Stromal cell of bone marrow (primary cell): ENCODE results near the gene BCL6B.

Experiments
- DNase-seq: peaks from one replicate; pipeline ENCODE4 v3.0.0-alpha.2; 2012; ENCODE audit warnings: low read depth

The BCL6B gene

DNA sequence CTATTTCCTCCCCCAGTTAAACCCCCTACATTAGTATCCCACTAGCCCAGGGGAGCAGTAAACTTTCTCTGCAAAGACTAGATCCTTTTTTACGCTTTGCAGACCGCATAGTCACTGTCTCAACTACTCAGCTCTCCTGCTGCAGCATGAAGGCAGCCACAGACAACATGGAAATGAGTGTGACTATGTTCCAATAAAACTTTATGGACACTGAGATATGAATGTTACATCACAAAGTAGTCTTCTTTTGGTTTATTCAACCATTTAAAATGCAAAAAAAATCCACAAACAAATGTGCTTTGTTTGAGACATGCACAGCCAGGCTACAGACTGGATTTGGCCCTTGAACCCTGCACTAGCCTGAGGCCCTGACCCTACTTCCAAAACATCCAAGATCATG is 12.3 kb upstream of the BCL6B start:
- DNase-seq: no peak

DNA sequence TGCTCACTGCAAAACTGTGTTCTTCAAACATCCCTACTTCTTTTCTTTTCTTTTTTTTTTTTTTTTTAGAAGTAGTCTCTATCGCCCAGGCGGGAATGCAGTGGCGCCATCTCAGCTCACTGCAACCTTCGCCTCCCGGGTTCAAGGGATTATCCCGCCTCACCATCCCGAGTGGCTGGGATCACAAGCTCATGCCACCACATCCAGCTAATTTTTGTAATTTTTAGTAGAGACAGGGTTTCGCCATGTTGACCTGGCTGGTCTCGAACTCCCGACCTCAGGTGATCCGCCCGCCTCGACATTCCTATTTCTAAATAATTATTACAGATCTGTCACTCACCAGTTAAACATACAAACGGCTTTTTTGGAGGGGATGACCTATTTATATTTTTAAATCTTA is 11.4 kb upstream of the BCL6B start:
- no peak for DNase-seq

DNA sequence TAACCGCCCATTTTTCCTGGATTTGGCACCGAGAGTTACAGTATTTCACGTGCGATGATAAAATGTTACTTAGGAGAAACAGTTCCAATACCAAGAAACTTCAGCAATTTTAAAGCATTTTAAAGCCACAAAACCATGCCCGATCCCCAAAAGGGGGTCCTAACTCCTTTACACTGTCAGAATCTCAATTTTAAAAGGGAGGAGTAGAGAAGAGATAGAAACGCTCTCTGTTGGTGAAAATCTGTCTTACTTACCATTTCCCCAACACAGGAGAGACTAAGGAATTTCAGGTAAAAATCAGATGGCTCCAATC is 11.0 kb upstream of the BCL6B start:
- DNase-seq: no peak

DNA sequence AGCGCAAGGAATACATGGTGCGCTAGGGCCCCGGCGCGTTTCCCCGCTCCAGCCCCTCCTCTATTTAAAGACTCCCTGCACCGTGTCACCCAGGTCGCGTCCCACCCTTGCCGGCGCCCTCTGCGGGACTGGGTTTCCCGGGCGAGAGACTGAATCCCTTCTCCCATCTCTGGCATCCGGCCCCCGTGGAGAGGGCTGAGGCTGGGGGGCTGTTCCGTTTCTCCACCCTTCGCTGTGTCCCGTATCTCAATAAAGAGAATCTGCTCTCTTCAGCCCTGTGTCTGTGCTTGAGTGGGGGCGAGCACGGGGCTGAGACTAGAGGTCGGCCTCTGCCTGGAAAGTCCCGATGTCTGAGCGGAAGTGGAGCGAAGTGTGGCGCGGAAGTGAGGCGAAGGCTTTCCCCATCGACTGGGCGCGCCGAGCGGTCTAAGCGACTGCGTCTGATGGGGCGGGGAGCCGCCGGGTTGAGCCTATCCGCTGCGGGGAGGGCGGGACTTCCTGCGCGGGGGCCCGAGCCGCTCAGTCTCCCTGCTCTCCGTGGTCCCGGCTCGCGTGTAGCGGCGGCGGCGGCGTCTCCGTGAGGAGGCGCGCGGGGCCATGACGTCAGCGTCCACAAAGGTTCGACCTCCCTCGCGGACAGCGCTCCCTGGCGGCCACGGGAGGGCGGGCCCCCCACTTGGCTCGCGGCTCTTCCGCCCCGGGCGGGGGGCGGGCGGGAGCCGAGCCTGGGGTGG is 8.4 kb upstream of the BCL6B start:
- peak; percentile 94 for DNase-seq

DNA sequence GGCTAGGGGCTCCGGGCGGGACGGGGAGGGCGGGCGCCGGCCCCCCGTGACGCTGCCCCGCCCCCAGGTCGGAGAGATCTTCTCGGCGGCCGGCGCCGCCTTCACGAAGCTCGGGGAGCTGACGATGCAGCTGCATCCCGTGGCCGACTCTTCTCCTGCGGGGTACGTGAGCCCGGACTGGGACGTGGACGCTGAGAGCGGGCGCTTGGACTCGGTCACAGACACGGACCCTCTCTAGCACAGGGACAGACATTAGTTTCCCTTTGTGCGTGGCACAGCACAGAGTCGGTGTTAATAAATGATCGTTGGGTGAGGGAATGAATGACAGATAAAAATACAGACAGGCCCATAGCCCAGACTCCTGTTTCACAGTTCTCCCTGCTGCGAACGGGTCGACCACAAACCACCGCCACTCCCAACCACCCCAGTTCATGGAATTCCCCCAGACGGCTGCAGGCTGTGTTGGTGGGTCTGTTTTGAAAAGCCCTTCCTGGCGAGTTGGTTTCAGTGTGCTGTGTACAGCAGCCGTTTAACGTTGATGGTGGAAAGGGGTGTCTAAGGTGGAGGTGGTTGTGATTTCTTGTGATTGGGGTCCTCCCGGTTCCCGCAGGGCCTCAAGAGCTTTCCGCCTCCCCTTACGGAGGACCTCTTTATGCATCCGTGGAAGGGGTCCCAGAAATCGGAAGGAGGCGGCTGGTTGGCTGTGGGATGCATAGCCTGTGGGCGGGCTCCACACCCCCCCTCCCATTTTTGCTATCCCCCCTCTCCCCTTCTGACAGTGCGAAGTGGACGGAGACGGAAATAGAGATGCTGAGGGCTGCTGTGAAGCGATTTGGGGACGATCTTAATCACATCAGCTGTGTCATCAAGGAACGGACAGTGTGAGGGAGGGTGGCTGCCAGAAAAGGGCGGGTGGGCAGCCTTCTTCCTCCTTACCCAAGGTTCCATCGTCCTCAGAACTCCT is 7.6 kb upstream of the BCL6B start:
- DNase-seq: no peak

DNA sequence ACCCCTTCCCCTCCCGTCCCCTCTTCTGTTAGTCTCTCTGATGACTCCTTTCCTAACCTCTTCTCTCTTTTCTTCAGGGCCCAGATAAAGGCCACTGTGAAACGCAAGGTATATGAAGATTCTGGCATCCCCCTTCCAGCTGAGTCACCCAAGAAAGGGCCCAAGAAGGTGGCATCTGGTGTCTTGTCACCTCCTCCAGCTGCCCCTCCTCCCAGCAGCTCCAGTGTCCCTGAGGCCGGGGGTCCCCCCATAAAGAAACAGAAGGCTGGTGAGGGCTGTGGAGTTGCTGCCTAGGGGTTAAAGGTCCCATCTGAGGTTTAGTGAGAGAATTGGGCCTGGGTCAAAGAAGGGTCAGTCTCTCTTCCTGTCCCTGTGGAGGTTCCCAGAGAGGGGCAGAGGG is 6.4 kb upstream of the BCL6B start:
- no peak for DNase-seq

DNA sequence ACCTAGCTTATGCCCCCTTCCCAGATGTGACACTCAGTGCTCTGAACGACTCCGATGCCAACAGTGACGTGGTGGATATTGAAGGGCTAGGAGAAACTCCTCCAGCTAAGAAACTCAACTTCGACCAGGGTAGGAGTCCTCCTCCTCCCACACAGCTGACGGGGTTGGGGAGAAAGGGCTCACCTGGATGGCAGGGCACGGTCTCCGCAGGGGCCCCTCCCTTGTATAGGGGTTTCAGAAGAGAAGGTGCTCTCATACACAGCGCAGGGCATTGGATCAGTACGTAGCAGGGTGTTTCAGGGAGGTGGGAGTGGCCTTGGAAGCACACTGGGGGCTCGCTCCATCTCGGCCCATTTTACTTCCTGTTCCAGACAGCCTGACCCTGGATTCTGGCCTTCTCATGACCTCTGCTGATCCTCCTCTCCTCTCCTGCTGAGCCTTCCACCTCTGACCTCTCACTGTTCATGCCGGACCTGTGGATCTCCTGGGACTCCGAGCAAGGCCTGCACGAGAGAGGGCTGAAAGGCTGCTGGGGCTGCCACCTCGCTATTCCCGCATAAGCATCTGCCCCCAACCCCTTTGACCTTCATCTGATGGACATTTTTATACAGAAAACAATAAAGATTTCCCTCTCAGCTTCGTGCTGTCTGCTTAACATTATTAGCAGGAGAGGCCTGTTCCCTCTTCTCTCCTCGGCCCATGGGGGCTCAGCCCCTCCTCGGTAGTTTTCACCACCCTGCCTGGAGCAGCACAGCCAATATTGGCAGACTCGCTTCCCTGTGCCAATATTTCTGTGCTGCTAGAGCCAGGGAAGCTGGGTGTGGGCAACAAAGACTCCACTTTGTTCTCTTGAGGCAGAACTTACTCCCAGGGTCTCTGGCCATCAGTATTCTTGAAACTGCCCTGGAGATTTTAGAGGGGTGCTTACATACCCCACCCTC is 5.7 kb upstream of the BCL6B start:
- DNase-seq: no peak

DNA sequence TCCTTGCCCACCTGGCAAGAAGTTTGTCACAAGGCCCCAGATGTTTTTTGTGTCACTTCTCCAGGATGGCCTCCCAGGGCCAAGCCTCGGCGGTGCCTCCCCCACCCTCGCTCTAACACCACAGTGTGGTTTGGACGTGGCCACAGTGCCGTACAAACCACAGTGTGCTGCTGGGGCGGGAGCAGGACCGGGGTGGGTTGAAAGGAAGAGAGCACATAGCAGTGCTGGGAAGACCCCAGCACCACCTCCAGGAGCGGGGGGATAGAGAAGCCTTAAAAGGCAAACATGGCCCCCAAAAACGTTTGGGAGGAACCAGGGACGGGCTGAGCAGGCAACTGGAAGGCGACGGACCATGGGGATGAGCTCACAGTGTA is 5.0 kb upstream of the BCL6B start:
- DNase-seq: no peak

DNA sequence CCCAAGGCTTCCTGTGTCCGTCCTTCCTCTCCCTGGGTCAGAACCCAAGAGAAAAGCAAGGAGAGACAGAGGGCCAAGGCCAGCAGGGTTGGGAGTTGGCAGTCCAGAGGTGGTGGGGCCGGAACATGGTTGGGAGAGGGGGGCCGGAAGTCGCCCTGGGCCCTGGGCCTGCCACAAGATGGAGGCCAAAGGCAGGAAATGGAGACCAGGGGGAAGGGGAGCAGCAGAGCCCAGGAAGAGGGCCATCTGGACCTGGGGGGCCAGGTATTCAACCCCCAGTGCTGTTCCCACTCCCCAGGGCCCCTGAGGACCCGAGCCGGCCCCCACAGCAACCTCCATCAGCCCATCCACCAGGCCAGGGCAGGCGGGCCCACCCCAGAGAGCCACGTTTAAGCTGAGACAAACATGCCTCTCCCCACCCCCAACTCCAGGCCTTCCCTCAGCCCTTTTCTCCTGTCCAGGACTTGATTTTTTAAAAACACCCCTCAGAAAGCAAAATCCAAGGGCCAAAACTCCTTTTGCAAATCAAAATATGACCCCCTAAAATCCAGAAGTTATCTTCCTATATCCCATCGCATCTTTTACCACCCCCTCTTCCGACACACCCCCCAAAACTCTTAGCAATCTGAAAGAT is 4.4 kb upstream of the BCL6B start:
- no peak for DNase-seq

DNA sequence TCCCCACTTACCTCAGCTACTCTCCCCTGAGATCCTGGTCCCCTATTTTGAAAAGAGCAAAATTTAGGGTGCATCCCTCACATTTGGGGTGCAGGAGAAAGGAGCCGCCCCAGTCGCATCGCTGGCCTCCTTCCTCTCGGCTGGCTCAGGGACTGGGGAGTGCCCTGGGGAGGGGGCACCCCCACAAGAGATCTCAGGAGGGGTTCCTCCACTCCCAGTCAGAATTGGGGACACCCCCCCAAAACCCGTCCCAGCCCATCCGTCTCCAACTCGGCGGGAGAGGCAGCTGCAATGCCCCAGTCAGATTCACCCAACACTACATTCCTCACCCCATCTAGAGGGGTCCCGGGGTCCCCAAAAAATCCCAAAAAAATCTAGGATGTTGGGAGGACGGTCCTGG is 3.5 kb upstream of the BCL6B start:
- no peak for DNase-seq

DNA sequence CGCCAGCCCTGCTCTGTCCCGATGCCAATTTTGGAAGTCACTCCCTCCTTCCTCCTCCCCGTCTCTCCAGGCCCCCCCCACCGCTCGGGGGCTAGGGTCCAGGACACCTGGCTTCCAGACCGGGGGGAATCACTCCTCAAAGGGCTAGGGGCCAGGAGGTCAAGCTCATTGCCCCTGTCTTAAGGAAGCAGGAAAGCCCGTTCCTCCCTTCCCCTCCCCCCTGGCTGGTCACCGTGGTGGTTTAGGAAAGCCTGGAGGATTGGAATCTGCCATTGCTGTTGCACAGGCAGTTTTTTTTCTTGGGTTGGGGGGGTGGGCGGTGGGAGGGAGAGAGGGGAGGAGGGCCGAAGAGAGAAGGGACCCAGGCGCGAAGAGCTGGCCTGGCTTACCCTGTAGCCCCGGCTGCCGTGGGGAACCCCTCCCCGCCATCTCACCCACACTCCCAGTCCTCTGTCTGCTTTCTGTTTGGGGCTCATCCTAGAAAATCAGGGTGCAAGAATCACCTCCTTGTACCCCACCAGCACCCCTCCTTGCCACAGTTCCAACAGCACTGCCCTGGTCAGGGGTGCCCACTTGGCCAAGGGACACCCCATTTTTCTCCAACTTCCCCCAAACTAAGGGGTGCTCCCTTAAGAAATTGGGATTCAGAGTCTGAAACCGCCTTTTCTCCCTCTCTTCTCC is 2.9 kb upstream of the BCL6B start:
- DNase-seq: no peak

DNA sequence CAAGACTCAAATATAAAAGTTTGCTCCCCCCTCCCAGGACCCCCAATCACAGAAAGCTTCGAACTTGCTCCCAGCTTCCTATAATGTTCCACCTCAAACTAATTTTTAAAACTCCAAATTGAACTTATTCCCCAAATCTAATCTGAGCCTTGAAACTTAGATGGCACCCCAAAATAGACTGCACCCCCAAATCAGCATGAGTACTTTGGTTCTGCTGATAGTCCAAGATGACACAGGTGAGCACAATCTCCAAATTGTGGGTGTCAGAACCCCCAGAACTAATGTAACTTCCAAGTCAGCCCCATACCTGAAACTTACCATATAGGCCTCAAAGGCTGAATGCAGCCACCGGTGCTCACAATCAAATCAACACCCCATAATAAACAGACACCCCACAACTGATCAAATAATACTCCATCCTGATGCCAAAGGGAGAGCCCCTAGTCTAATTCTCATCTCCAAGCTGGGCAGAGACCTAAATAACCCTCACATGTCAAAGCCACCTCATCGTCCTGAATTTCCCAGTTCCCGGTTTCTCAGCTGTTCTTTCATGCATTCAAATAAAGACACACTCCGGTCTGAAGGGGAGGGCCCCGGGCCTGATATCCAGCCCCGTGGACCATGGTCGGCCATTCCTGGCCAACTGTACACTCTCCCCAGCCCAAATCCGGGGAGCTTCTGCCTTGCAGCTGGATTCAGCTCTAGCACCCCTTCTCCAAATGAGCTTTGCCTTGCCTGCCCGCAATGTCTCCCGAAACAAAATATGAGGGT is 1.8 kb upstream of the BCL6B start:
- DNase-seq: no peak

DNA sequence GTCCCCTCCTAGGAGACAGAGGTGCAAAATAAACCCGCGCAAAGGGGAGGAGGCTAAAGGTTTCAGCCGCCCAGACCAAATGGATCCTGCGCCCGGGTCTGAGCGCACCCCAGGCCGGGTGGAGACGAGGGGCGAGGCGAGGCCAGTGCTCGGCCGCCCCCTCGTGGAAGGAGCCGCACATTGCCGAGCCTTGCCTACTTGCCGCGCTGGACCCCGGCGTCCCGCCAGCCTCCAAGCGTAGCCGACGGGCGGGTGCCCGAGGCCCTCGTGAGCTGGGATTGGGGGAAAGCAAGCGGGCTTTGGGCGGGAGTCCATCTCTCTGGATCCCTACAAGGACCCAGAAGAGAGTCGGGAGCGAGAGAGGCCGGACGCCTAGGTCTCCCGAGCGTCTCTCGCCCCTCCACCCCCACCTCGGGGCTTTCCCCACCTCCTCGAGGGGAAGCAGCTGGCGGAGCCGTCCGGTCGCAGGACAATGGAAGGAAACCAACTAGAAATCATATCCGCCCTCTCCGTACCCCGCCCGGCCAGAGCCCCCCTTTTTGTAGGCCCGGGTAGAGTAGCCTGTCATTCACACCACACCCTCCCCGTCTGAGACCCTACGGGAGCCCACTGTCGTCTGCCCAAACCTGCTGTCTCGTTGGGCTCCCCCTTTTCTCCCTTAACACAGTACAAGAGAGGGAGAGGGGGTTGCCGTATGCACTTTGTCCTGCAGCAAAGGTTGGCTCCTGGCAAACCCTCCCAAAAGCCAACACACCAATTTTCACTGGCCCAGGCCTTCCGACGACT is 664 bp upstream of the BCL6B start:
- DNase-seq: peak; percentile 41

DNA sequence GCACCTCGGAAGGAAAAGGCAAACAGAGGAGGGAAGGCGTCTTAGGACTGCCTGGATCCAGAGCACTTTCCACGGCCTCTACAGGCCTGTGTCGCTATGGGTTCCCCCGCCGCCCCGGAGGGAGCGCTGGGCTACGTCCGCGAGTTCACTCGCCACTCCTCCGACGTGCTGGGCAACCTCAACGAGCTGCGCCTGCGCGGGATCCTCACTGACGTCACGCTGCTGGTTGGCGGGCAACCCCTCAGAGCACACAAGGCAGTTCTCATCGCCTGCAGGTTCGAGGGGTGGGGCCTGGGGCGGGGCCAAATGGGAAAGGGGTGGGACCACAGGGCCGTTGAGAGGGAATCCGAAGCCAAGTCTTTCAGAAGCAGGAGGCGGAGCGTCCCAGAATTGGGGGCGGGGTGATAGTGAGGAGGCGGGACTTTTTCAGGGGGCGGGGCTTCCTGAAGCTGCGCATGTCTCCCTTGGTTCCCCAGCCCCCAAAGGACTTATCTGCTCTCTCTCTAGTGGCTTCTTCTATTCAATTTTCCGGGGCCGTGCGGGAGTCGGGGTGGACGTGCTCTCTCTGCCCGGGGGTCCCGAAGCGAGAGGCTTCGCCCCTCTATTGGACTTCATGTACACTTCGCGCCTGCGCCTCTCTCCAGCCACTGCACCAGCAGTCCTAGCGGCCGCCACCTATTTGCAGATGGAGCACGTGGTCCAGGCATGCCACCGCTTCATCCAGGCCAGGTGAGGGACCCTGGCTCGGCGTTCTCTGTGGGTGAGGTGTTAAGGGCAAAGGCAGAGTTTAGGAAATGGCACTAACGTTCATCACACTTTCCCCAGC is 939 bp downstream of the BCL6B start:
- peak; percentile 41 for DNase-seq

DNA sequence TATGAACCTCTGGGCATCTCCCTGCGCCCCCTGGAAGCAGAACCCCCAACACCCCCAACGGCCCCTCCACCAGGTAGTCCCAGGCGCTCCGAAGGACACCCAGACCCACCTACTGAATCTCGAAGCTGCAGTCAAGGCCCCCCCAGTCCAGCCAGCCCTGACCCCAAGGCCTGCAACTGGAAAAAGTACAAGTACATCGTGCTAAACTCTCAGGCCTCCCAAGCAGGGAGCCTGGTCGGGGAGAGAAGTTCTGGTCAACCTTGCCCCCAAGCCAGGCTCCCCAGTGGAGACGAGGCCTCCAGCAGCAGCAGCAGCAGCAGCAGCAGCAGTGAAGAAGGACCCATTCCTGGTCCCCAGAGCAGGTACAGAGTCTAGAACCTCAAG is 1.5 kb downstream of the BCL6B start:
- DNase-seq: no peak

DNA sequence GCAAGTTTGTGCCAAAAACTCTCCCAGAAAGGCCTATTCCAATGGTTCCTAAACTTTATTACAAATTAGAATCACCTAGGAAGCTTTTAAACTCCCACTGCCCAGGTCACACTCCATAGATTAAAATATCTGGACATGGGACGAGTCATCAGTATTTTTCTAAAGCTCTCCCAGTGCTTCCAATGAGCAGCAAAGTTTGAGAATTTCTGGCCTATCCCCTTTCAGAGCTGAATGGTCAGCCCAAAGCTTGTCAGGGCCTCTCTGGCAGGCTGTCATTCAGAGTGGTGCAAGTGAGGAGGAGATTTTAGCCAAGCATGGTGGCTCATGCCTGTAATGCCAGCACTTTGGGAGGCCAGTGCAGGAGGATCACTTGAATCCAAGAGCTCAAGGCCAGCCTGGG is 2.4 kb downstream of the BCL6B start:
- no peak for DNase-seq

DNA sequence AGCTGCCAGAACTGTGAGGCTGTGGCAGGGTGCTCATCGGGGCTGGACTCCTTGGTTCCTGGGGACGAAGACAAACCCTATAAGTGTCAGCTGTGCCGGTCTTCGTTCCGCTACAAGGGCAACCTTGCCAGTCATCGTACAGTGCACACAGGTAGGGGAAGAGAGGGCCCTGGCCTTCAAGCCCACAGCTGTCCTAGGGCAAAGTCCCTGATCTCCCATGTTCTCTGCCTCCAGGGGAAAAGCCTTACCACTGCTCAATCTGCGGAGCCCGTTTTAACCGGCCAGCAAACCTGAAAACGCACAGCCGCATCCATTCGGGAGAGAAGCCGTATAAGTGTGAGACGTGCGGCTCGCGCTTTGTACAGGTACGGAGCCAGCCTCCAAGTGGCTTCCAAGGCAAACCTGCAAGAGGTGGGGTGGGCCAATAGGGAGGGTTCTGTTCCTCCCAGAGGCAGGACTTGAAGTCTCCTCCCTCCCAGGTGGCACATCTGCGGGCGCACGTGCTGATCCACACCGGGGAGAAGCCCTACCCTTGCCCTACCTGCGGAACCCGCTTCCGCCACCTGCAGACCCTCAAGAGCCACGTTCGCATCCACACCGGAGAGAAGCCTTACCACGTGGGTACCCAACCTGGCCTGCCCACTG is 3.7 kb downstream of the BCL6B start:
- DNase-seq: no peak

DNA sequence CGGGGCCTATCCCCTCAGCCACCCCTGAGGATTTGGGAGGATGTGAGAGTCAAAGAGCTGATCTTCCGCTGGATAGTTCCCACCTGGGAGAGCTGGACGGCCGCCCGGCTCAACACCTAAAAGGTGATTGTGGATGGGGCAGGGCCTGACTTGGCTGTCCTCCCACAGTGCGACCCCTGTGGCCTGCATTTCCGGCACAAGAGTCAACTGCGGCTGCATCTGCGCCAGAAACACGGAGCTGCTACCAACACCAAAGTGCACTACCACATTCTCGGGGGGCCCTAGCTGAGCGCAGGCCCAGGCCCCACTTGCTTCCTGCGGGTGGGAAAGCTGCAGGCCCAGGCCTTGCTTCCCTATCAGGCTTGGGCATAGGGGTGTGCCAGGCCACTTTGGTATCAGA is 4.5 kb downstream of the BCL6B start:
- DNase-seq: no peak
